CD4-positive, alpha-beta memory T cell (primary cell): ENCODE data around the gene RWDD4. TPM values are rescaled to one million over a fixed set of nuclear protein-coding genes. Genes with fewer than 3 reads are reported as not detected.

Experiments used
- CTCF ChIA-PET: fragments of 350-600 bp; sonication (Branson Sonifier 250); formaldehyde crosslinking; loops from one replicate; lab custom pipeline; 2021; ENCODE audit warnings: inconsistent platforms; ENCODE audit not compliant: partially characterized antibody; lab: Charles Lee
- POLR2A ChIA-PET: fragments of 350-600 bp; sonication (Branson Sonifier 250); formaldehyde crosslinking; loops from one replicate; lab custom pipeline; 2021; ENCODE audit not compliant: partially characterized antibody; lab: Charles Lee
- DNase-seq, 5 donors: peaks; one replicate each; pipeline versions ENCODE4 v3.0.0 to v3.0.0-alpha.2; 2020 to 2022; ENCODE audit warnings: mixed read lengths in 1 of 5
- H3K27ac ChIP-seq: one replicate; pipeline ENCODE4 v1.7.0; 2013; ENCODE audit warnings: low read depth, low read length
- H3K27me3 ChIP-seq: 2 replicates; pipeline ENCODE4 v1.7.0; 2013; ENCODE audit warnings: mild to moderate bottlenecking, low read length, moderate library complexity; ENCODE audit not compliant: insufficient read depth
- H3K36me3 ChIP-seq: 2 replicates; pipeline ENCODE4 v1.7.0; 2013; ENCODE audit warnings: mild to moderate bottlenecking, low read length, moderate library complexity; ENCODE audit not compliant: insufficient read depth
- H3K4me1 ChIP-seq: 2 replicates; pipeline ENCODE4 v1.7.0; 2013; ENCODE audit warnings: mild to moderate bottlenecking, low read length, moderate library complexity; ENCODE audit not compliant: insufficient read depth
- H3K4me3 ChIP-seq, 2 donors: one replicate each; pipeline ENCODE4 v1.7.0; 2013; ENCODE audit warnings: low read length in 2 of 2, mild to moderate bottlenecking in 1 of 2
- H3K9me3 ChIP-seq, 2 donors: one replicate each; pipeline ENCODE4 v1.7.0; 2013; ENCODE audit warnings: low read length in 2 of 2, control low read depth in 1 of 2; ENCODE audit not compliant: control insufficient read depth in 1 of 2
- H3K27ac Mint-ChIP-seq, 7 donors: one replicate each; pipeline ENCODE4 v1.8.0; 2020 to 2021; ENCODE audit warnings: mixed read lengths in 7 of 7, mild to moderate bottlenecking in 6 of 7, inconsistent platforms in 3 of 7, moderate library complexity in 3 of 7
- H3K27me3 Mint-ChIP-seq, 2 donors: one replicate each; pipeline ENCODE4 v1.8.0; 2020 to 2021; ENCODE audit warnings: mixed read lengths in 2 of 2
- H3K36me3 Mint-ChIP-seq, 2 donors: one replicate each; pipeline ENCODE4 v1.8.0; 2020 to 2021; ENCODE audit warnings: mixed read lengths in 2 of 2, inconsistent platforms in 1 of 2, mild to moderate bottlenecking in 1 of 2
- H3K4me1 Mint-ChIP-seq, 4 donors: one replicate each; pipeline ENCODE4 v1.8.0; 2020 to 2021; ENCODE audit warnings: mixed read lengths in 4 of 4, mild to moderate bottlenecking in 1 of 4
- H3K4me3 Mint-ChIP-seq, 8 donors: one replicate each; pipeline ENCODE4 v1.8.0; 2020 to 2021; ENCODE audit warnings: mixed read lengths in 8 of 8, mild to moderate bottlenecking in 7 of 8, moderate library complexity in 6 of 8, inconsistent platforms in 3 of 8
- H3K9me3 Mint-ChIP-seq, 8 donors: one replicate each; pipeline ENCODE4 v1.8.0; 2020 to 2021; ENCODE audit warnings: mixed read lengths in 8 of 8, mild to moderate bottlenecking in 5 of 8, inconsistent platforms in 3 of 8, moderate library complexity in 1 of 8
- intact Hi-C: fragments of 100-400 bp; cut with micrococcal nuclease; formaldehyde crosslinking; loops from one replicate; pipeline ENCODE4 v1.15.1; 2023
- polyA plus RNA-seq, 2 donors: library from polyadenylated mRNA; unstranded; fragments of 300-500 nt; fragmentation: Illumina TruSeq; gene quantifications; one replicate each; pipeline ENCODE4 v1.2.3, GENCODE V29; 2021
- total RNA-seq, 2 experiments: library from RNA; stranded (reverse); gene quantifications; one replicate each; pipeline ENCODE4 v1.2.3, GENCODE V29; 2021

Gene RWDD4
- total and polyA plus RNA-seq, 4 experiments from 2014 or later, result 12.0 to 19.8 (median 15.9) TPM

- Histone ChIP-seq H3K27me3 (no peaks in the 10 kb centered on the region), H3K36me3 (no peaks in the 10 kb centered on the region), H3K27ac (no peak overlapping the region), H3K9me3 (no peaks in the 10 kb centered on the region), H3K4me1 (no peaks in the 10 kb centered on the region), H3K4me3 (no peak overlapping the region)
- ChIA-PET CTCF (no interaction called here), POLR2A (no interaction called here)
- intact Hi-C loops, result no loop called here
- no peaks in the 10 kb centered on the region for H3K4me1 Mint-ChIP-seq
- peaks cover 2 to 13% of the 10 kb centered on the region in 2 donors for H3K27me3 Mint-ChIP-seq
- H3K4me3 Mint-ChIP-seq, result no peak overlapping the region
- H3K36me3 Mint-ChIP-seq, result no peaks in the 10 kb centered on the region
- H3K27ac Mint-ChIP-seq, result no peak overlapping the region
- no peak for DNase-seq
- no peaks in the 10 kb centered on the region for H3K9me3 Mint-ChIP-seq
Observed at GRCh38 chr4:183591301-183591700, 67.7 kb downstream of the RWDD4 start.

Other genes with a start within 250 kb of the RWDD4 start
- gene CDKN2AIP, start 214.5 kb downstream of the RWDD4 start, total RNA-seq, result 10 to 100 TPM; 48.3 to 51.1 TPM
- 10 to 100 TPM; 18.9 to 40.7 TPM for gene CDKN2AIP, start 214.5 kb downstream of the RWDD4 start, polyA plus RNA-seq
- 1 to 10 TPM; 8.9 to 9.2 TPM for gene ING2, start 154.1 kb downstream of the RWDD4 start, total RNA-seq
- gene ING2, start 154.1 kb downstream of the RWDD4 start, polyA plus RNA-seq, result 10 to 100 TPM; 14.5 to 18.6 TPM
- gene TRAPPC11, start 108 bp upstream of the RWDD4 start, total RNA-seq, result 10 to 100 TPM; 42.2 to 51.0 TPM
- gene TRAPPC11, start 108 bp upstream of the RWDD4 start, polyA plus RNA-seq, result 10 to 100 TPM; 22.7 to 24.2 TPM
- gene STOX2, start 246.1 kb upstream of the RWDD4 start, total RNA-seq, result not detected
- not detected for gene STOX2, start 246.1 kb upstream of the RWDD4 start, polyA plus RNA-seq